ENCODE data around the gene SURF1. TPM values are rescaled to one million over a fixed set of nuclear protein-coding genes. Genes with fewer than 3 reads are reported as not detected.
A peak's percentile ranks its signal among the peaks of the same experiment; 100 is the strongest.

Gene SURF1
- total RNA-seq, 4 donors from 2014 or later: 46.0 to 53.4 (median 49.8) TPM

GRCh38 chr9:133352635-133353340 lies 3.5 kb downstream of the SURF1 start:
- WGBS, 2 donors (ENCODE audit: low coverage in 1 of 2): 60 to 64% methylated on average over 7 of the region's 8 CpGs
- TF ChIP-seq POLR2A (IDR thresholded peaks at IDR 0.05) (no peak), POLR2AphosphoS5 (IDR thresholded peaks at IDR 0.05) (no peak), EP300 (IDR thresholded peaks at IDR 0.05) (no peak), CTCF (IDR thresholded peaks at IDR 0.05) (no peak)

GRCh38 chr9:133351908-133352634 lies 4.2 kb downstream of the SURF1 start:
- TF ChIP-seq POLR2AphosphoS5 (IDR thresholded peaks at IDR 0.05): no peak
- TF ChIP-seq CTCF (IDR thresholded peaks at IDR 0.05): peak in 2 of 4 experiments; percentile 28 to 37
- WGBS, 2 donors (ENCODE audit: low coverage in 1 of 2): 49 to 77% methylated on average over 5 to 7 of the region's 14 CpGs
- Histone ChIP-seq H3K27me3 (no peaks in the 10 kb centered on the region), H3K27ac (no peak overlapping the region), H3K9me3 (no peaks in the 10 kb centered on the region), H3K4me3 (no peak overlapping the region), H3K36me3 (peaks cover 0 to 57% of the 10 kb centered on the region in 2 donors), H3K4me1 (peaks cover 0 to 49% (median 24%) of the 10 kb centered on the region in 3 donors)
- no peak for ATAC-seq

More at GRCh38 chr9:133352635-133353340, 3.5 kb downstream of the SURF1 start:
- ATAC-seq: no peak
- H3K4me3 ChIP-seq: no peak overlapping the region
- peaks cover 0 to 52% (median 31%) of the 10 kb centered on the region in 3 donors for H3K4me1 ChIP-seq
- no peaks in the 10 kb centered on the region for H3K9me3 ChIP-seq
- H3K36me3 ChIP-seq: peaks cover 0 to 57% of the 10 kb centered on the region in 2 donors
- no peaks in the 10 kb centered on the region for H3K27me3 ChIP-seq
- H3K27ac ChIP-seq: no peak overlapping the region

- no peaks in the 10 kb centered on the region for H3K9me3 ChIP-seq
- H3K4me3 ChIP-seq: no peak overlapping the region
- 74 to 86% methylated on average over 3 of the region's 3 CpGs for WGBS, 2 donors (ENCODE audit: low coverage in 1 of 2)
- peaks cover 0 to 50% (median 24%) of the 10 kb centered on the region in 3 donors for H3K4me1 ChIP-seq
- peaks cover 0 to 57% of the 10 kb centered on the region in 2 donors for H3K36me3 ChIP-seq
- H3K27ac ChIP-seq: no peak overlapping the region
- TF ChIP-seq POLR2A (IDR thresholded peaks at IDR 0.05) (no peak), POLR2AphosphoS5 (IDR thresholded peaks at IDR 0.05) (no peak), EP300 (IDR thresholded peaks at IDR 0.05) (no peak), CTCF (IDR thresholded peaks at IDR 0.05) (no peak)
- no peaks in the 10 kb centered on the region for H3K27me3 ChIP-seq
- no peak for ATAC-seq
These were observed 4.8 kb downstream of the SURF1 start for GRCh38 chr9:133351526-133351907.

- TF ChIP-seq POLR2AphosphoS5 (IDR thresholded peaks at IDR 0.05): no peak
- TF ChIP-seq POLR2A (IDR thresholded peaks at IDR 0.05): no peak
- TF ChIP-seq CTCF (IDR thresholded peaks at IDR 0.05): no peak
- TF ChIP-seq EP300 (IDR thresholded peaks at IDR 0.05): no peak
- no peak for ATAC-seq
- Histone ChIP-seq H3K27me3 (no peaks in the 10 kb centered on the region), H3K36me3 (peaks cover 0 to 69% of the 10 kb centered on the region in 2 donors), H3K4me3 (no peak overlapping the region), H3K9me3 (no peaks in the 10 kb centered on the region), H3K4me1 (peaks cover 0 to 51% (median 24%) of the 10 kb centered on the region in 3 donors), H3K27ac (no peak overlapping the region)
- WGBS, 2 donors (ENCODE audit: low coverage in 1 of 2): 80% methylated on average over 8 of the region's 15 CpGs; no CpG with 5 or more reads in 1 of the 2 donors
These were observed 6.2 kb downstream of the SURF1 start for GRCh38 chr9:133349965-133350616.

Data from gastroesophageal sphincter (tissue), 4 donors.